ENCODE data around the gene SOWAHA. TPM values are rescaled to one million over a fixed set of nuclear protein-coding genes. Genes with fewer than 3 reads are reported as not detected.

The SOWAHA gene
- total and polyA plus RNA-seq, 2 of the 8 experiments (the other 6 are each of a cell fraction or from before 2014, with no cell fraction given): 0.09 to 0.11 TPM

DNA sequence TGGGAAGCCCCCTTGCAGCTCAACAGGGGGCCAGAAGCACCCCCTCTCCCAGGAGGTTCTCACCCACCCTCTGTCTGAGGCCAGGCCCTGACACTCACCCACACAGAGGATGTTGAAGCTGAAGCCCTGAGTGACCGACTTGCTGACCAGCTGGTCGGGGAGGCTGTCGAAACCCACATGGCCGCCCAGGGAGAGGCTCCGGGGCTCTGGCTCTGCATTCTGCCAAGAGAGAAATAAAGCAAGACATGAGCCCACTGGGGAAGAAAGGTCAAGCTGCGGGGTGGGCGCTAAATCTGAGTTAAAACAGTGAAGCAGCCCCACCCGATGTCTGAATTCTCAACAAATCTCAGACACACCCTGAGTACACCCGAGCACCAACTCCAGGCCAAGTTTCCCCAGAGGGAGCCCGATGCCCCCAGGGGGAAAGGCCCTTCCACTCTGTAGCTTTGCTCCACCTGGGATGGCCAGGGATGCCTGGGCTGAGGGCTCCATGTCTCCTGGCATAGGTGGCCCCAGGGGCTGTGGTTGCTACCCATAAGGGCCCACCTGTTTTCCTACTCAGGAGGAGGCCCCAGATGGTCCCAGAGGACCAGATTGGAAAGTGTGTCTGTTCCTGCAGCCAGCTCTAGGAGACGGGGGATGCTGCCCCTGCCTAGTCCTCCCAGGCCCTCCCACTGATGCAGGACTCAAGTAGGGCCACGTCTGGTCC lies 47.6 kb upstream of the SOWAHA start:
- H2AK5ac ChIP-seq (ENCODE audit: low read depth, low read length): no peak overlapping the region
- H3K27me3 ChIP-seq (replicated peaks in 1 of 4; ENCODE audit: control insufficient read depth in 3 of 4, extremely low read depth in 1 of 4, insufficient read depth in 3 of 4, low read length in 3 of 4): no peaks in the 10 kb centered on the region; a peak in 1 of 7 replicates
- 95% methylated on average over 12 of the region's 12 CpGs; no CpG with 5 or more reads in 1 of the 2 experiments for WGBS, 2 experiments (ENCODE audit: extremely low coverage in 1 of 2, insufficient coverage in 1 of 2, insufficient read length in 1 of 2, insufficient replicate concordance in 2 of 2, low coverage in 1 of 2, low lambda C conversion rate in 2 of 2, missing lambda C conversion rate in 1 of 2)
- no peak overlapping the region for H4K8ac ChIP-seq (ENCODE audit: extremely low read depth, insufficient read depth, low read length)
- DNase-seq (ENCODE audit: low read depth in 1 of 2, low spot score in 2 of 2) (no peak), FAIRE-seq (no peak)
- no peak overlapping the region for H3K4ac ChIP-seq (replicated peaks; ENCODE audit: insufficient read length, low read depth, low read length)
- no peak overlapping the region for H4K91ac ChIP-seq (replicated peaks; ENCODE audit: insufficient read length, low read length)
- H3K18ac ChIP-seq (ENCODE audit: extremely low read depth, low read length): no peak overlapping the region
- H3K9me3 ChIP-seq (ENCODE audit: insufficient read depth in 2 of 2, low read depth in 1 of 2, low read length in 1 of 2): no peaks in the 10 kb centered on the region
- no peak overlapping the region for H2BK12ac ChIP-seq (ENCODE audit: low read depth, low read length)
- no peak overlapping the region for H3K27ac ChIP-seq (ENCODE audit: low read depth, low read length)
- no peak overlapping the region for H3K9ac ChIP-seq (replicated peaks in 1 of 4; ENCODE audit: extremely low read depth in 1 of 4, low read depth in 3 of 4, low read length in 3 of 4)
- TF ChIP-seq TEAD4 (IDR thresholded peaks at IDR 0.05; ENCODE audit: low read depth, low read length) (no peak), POLR2AphosphoS5 (IDR thresholded peaks at IDR 0.05; ENCODE audit: low read depth, low read length) (no peak), FOSL1 (IDR thresholded peaks at IDR 0.05; ENCODE audit: insufficient read depth, low read depth, low read length) (no peak), HDAC2 (IDR thresholded peaks at IDR 0.05; ENCODE audit: borderline replicate concordance in 1 of 2, low read depth in 2 of 2, low read length in 2 of 2) (no peak), CBX8 (IDR thresholded peaks at IDR 0.05; ENCODE audit: borderline replicate concordance, low read depth, low read length) (no peak)
- H3K4me3 ChIP-seq (ENCODE audit: extremely low read depth in 1 of 4, insufficient read depth in 2 of 4, low read depth in 3 of 4, low read length in 4 of 4): no peak overlapping the region
- H3K79me1 ChIP-seq (ENCODE audit: low read depth, low read length): peaks cover 4% of the 10 kb centered on the region
- H3K23ac ChIP-seq (ENCODE audit: insufficient read length): no peak overlapping the region
- no peak overlapping the region for H4K5ac ChIP-seq (ENCODE audit: insufficient read length, low read depth, low read length)
- no peak overlapping the region for H2BK15ac ChIP-seq (ENCODE audit: low read length)
- ChIA-PET POLR2A (ENCODE audit: partially characterized antibody) (interaction anchor here (1.2 kb wide), 1 partner anchor 11 kb away, joined by 4 read pairs; no protein-coding TSS in a partner anchor), CTCF (ENCODE audit: partially characterized antibody) (interaction anchor here (1.7 to 8.0 kb wide), 3 partner anchors 10 to 55 kb away, joined by 6 to 60 read pairs (median 11); no protein-coding TSS in a partner anchor)
- no peak overlapping the region for H3K4me2 ChIP-seq (ENCODE audit: insufficient read depth in 1 of 2, low read depth in 2 of 2, low read length in 2 of 2)
- no peak overlapping the region for H2AFZ ChIP-seq (ENCODE audit: low read length)
- H3K56ac ChIP-seq (replicated peaks; ENCODE audit: insufficient read length, low read depth, low read length): no peak overlapping the region
- H2BK120ac ChIP-seq (replicated peaks; ENCODE audit: low read depth, low read length): no peak overlapping the region
- no peak overlapping the region for H2BK5ac ChIP-seq (ENCODE audit: low read depth, low read length)
- H3K79me2 ChIP-seq (ENCODE audit: control insufficient read depth in 1 of 2, insufficient read depth in 2 of 2, low read length in 2 of 2): no peaks in the 10 kb centered on the region
- H3K36me3 ChIP-seq (ENCODE audit: control insufficient read depth in 2 of 4, insufficient read depth in 4 of 4, low read length in 3 of 4): peaks cover 0 to 3% (median 0%) of the 10 kb centered on the region in 4 experiments; a peak in 3 of 8 replicates
- peaks cover 0 to 12% of the 10 kb centered on the region in 2 experiments for H4K20me1 ChIP-seq (replicated peaks in 1 of 2; ENCODE audit: control insufficient read depth in 1 of 2, insufficient read depth in 2 of 2, low read length in 2 of 2)
- peaks cover 0 to under 1% (median 0%) of the 10 kb centered on the region in 4 experiments; a peak in 1 of 7 replicates for H3K4me1 ChIP-seq (replicated peaks in 1 of 4; ENCODE audit: control insufficient read depth in 3 of 4, insufficient read depth in 4 of 4, low read length in 3 of 4)
- no peak overlapping the region for H2BK20ac ChIP-seq (ENCODE audit: low read length)
- no peaks in the 10 kb centered on the region for H3K23me2 ChIP-seq (ENCODE audit: low read depth, low read length)
- H3K14ac ChIP-seq (ENCODE audit: insufficient read length): no peak overlapping the region
